BJ (cell line): Measurements from ENCODE around the gene SPON1. TPM values are rescaled to one million over a fixed set of nuclear protein-coding genes. Genes with fewer than 3 reads are reported as not detected.

Source experiments
- CTCF ChIA-PET: fragments of 350-600 bp; formaldehyde crosslinking; extraction: SDS; loops from one replicate; lab custom pipeline; 2021; ENCODE audit warnings: antibody characterized with exemption, inconsistent platforms; lab: Yijun Ruan, JAX
- POLR2A ChIA-PET: fragments of 300-600 bp; sonication (Branson Sonifier 250); formaldehyde crosslinking; extraction: SDS; loops from one replicate; lab custom pipeline; 2021; ENCODE audit warnings: antibody characterized with exemption; lab: Charles Lee
- DNase-seq: peaks from one replicate; pipeline ENCODE4 v3.0.0-alpha.2; 2011; ENCODE audit warnings: low read depth
- H3K27me3 ChIP-seq: 2 replicates; pipeline ENCODE4 v1.6.0; 2011; ENCODE audit warnings: low read length; ENCODE audit not compliant: control insufficient read depth, insufficient read depth
- H3K36me3 ChIP-seq: 2 replicates; pipeline ENCODE4 v1.5.1; 2011; ENCODE audit warnings: low read length; ENCODE audit not compliant: control insufficient read depth, insufficient read depth
- H3K4me3 ChIP-seq: 2 replicates; pipeline ENCODE4 v1.5.1; 2011; ENCODE audit warnings: low read depth, mild to moderate bottlenecking, control low read depth, low read length
- CTCF ChIP-seq: IDR thresholded peaks from 2 replicates; pipeline ENCODE4 v1.5.1; 2011; ENCODE audit warnings: low read depth, mild to moderate bottlenecking, control low read depth, inconsistent platforms, low read length, moderate library complexity; ENCODE audit not compliant: insufficient read depth
- polyA plus RNA-seq: library from polyadenylated mRNA; depleted of rRNA; stranded (reverse); fragments of >200 nt; gene quantifications from 2 replicates; pipeline ENCODE4 v1.2.3, GENCODE V29; 2011

SPON1 gene
- polyA plus RNA-seq, 1 experiment, result not detected

- no peak for TF ChIP-seq CTCF
- no peaks in the 10 kb centered on the region for H3K36me3 ChIP-seq
- H3K27me3 ChIP-seq, result no peaks in the 10 kb centered on the region
- H3K4me3 ChIP-seq, result no peak overlapping the region
- no peak for DNase-seq
- CTCF ChIA-PET, result no interaction called here
- POLR2A ChIA-PET, result no interaction called here
Measured at GRCh38 chr11:14042686-14043465, 80.4 kb downstream of the SPON1 start.

GRCh38 chr11:14044916-14045315 is 82.4 kb downstream of the SPON1 start:
- H3K36me3 ChIP-seq, result no peaks in the 10 kb centered on the region

GRCh38 chr11:14045417-14045816 is 82.9 kb downstream of the SPON1 start:
- Histone ChIP-seq H3K36me3 (no peaks in the 10 kb centered on the region), H3K27me3 (no peaks in the 10 kb centered on the region; the same call in 1 of the 2 replicates), H3K4me3 (no peak overlapping the region)
- POLR2A ChIA-PET, result no interaction called here
- DNase-seq, result no peak
- CTCF ChIA-PET, result interaction anchor here (0.6 kb wide), 1 partner anchor 113 kb away, joined by 3 read pairs; no protein-coding TSS in a partner anchor
- no peak for TF ChIP-seq CTCF

More at GRCh38 chr11:14044916-14045315, 82.4 kb downstream of the SPON1 start:
- Histone ChIP-seq H3K4me3 (no peak overlapping the region), H3K27me3 (no peaks in the 10 kb centered on the region; the same call in 1 of the 2 replicates)
- DNase-seq, result no peak
- no peak for TF ChIP-seq CTCF
- ChIA-PET POLR2A (no interaction called here), CTCF (interaction anchor here (0.6 kb wide), 1 partner anchor 113 kb away, joined by 3 read pairs; no protein-coding TSS in a partner anchor)

GRCh38 chr11:14052198-14052597 is 89.7 kb downstream of the SPON1 start:
- no peak overlapping the region for H3K4me3 ChIP-seq
- no peaks in the 10 kb centered on the region for H3K36me3 ChIP-seq
- TF ChIP-seq CTCF, result no peak
- POLR2A ChIA-PET, result interaction anchor here (0.7 kb wide), 1 partner anchor 22 kb away, joined by 3 read pairs; no protein-coding TSS in a partner anchor
- CTCF ChIA-PET, result interaction anchor here (1.3 kb wide), 1 partner anchor 11 kb away, joined by 3 read pairs; no protein-coding TSS in a partner anchor
- no peak for DNase-seq
- H3K27me3 ChIP-seq, result peaks cover 2% of the 10 kb centered on the region
